Erythroblast (primary cell): ENCODE measurements around the gene RBPJ.

ENCODE experiments used
- GATA1 ChIP-seq: IDR thresholded peaks from 2 replicates; pipeline ENCODE4 v1.6.1; 2011; ENCODE audit warnings: low read depth, mild to moderate bottlenecking, control low read depth, low read length, moderate library complexity
- POLR2A ChIP-seq: IDR thresholded peaks from 2 replicates; pipeline ENCODE4 v1.6.1; 2011; ENCODE audit warnings: mild to moderate bottlenecking, low read length

DNA sequence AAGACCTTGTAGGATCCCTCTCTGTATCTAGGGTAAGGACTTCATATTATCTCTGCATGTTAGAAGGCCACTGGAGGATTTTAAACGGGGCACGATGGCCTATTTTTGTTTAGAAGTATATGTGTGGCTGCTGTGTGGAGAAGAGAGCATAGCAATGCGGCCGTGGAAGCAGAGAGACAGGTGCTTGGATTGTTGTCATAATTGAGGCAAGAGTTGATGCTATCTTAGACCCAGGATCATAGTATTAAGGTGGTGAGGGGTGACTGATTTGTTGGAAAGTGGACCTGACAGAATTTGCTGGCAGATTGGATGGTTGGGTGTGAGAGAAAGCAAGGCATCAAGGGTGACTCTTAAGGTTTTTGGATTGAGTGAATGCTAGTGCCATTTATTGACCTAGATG is 106.1 kb downstream of the RBPJ start:
- TF ChIP-seq POLR2A (no peak), GATA1 (no peak)
